Femur (tissue), 1 donor: ENCODE measurements around the gene EBF3.

Source experiments
- DNase-seq: peaks from one replicate; pipeline ENCODE4 v3.0.0-alpha.2; 2017

Gene EBF3

DNA sequence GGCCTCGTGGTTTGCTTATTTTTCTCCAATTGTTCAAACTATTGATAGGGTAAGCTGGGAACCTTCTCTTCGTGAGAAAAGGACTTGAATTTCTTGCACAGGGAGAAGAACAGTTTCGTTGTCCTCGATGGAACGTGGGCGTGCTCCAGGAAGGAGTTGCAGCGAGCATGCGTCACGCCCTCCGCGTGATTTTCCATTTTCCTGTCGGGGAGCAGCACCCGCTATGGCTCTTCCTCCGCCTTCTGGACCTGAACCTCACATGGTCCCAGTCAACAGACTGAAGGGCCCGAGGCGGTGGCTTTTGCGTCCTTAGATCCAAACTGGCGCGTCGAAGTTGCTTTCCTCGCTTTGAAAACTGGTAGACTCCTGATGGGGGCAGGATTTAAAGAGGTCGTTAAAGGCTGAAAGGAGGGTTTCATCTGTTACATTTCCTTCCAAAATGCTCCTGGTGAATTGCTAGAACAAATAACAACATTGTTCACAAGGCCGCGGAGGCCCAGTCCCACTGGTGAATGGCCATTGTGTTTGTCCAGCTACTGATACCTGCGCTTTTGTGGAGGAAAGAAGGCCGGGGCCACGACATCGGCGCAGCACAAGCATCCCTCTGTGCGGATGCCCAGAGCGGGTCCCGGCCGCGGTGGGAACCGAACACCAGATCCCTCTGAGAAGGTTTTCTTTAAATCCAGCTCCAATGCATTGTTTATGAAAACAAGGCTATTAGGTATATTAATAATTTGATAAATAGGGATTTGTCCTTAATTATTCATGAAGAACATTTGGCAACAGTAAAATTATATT, 75.9 kb downstream of the EBF3 start:
- DNase-seq, result no peak

DNA sequence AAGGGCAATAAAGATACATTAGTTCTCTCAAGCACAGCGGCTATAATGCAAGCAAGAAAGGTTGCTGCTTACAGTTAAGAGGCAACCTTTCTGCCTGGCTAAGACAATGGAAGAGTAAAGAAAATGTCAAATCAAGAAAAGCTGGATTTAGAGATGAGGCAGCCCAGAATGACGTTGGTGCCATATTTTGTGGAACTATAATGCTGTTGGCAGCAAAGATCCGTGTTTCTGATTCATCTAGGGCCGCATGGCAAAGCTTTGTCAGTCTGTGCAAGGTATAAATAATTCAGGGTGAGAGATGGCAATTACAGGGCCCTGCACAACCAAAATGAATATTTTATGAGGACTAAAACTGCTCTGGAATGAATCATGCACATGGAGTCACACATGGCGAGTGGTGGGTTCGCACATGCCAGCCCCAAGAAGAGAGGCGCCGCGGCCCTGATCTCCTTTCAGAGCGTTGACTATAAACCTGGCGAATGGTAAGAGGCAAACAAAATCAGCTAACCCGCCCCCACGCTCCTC, 76.6 kb downstream of the EBF3 start:
- no peak for DNase-seq

DNA sequence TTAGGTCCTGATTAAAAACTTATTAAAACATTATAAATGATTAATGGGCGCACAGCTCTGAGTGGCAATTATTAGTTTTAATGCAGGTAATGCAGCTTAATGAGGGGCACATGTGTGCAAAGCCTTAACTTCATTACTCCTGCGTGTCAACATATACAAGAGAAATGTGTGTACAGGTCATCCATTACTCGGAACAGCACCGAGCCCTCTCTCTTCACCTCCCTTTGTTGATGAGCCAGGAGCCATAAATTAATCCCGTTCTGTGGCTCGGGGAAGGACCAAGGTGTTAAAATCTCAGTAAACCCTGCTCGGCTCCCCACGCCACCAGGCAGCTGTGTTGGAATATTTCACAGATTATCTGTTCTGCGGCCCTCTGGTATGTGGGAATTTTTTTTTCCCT, 77.8 kb downstream of the EBF3 start:
- no peak for DNase-seq

DNA sequence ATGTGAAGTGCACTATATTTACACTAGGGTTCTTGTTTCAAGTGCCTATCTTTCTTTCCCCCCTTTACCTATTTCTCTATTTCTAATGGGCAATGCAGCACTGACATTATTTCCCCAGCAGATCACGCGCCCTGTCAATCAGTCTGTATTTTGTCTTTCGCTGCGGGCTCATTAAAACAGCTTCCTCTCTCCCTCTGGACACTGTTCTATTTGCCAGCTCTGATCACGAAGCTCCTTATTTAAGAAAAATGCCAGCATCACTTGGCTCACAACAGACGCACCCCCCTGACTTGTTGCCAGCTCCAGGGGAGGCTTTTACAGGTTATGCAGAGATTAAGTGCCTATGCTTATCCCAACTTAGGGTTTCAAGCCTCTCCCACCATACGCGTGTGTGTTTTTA, 78.5 kb downstream of the EBF3 start:
- DNase-seq, result no peak

DNA sequence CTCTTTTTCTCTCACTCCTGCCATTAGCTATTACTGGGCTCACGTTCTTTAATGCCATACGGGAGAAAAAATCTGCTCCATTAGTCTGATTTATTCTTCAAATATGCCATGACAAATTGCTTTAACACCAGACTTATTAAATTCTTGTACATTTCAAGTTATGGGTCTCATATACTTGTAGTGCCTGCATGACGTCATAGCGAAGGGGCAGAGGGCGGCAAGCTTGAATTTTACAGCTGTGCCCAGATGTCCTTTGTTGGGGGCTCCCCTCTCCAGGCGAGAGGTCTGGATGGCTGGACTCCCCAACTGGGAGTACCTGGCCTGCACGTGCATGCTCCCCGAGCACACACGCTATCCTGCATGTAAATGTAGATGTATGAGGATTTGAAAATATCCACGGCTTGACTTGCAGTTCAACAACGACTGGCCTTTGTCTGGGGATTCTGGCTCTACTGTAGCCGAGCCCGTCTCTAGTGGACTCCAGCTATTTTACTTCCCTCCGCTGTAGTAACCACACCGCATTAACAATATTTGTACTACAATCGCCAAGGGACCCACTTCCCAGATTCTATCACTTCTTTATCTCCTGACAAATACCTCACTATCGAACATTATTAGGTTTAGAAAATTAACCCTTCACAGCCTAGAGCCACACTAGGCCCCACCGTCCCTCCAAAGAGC, 79.5 kb downstream of the EBF3 start:
- no peak for DNase-seq

DNA sequence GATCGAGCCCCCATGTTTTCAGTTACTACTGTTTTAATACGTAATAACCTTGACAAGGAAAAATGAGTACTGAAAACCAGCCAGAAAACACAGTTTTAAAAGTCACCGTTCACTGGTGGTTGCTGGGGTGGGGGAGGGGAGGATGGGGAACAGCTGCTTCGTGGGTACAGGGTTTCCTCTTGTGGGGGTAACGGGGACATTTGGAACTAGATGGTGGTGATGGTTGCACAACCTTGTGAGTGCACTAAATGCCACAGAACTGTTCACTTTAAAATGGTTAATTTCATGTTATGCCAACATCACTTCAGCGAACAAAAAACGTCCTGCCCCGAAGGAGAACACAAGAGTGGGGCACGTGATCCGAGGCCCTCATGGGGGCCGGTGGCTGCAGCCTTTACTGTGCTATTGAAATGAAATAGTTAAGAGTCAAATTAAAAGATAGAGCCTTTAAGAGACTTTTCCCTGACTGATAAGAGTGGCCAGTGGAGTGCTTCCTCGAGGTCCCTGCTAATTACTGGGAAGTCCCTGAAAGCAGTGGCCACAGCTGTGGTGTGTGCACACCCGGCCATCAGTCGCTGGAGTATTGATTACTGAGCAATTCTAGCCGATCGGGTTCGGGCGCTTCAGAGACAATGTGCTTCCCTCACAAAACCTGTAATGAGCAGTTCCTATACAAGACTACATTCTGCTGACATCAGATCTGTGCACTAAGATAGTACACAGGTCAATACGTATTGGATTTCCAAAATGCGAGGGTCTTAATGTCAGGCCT, 80.3 kb downstream of the EBF3 start:
- DNase-seq, result no peak

DNA sequence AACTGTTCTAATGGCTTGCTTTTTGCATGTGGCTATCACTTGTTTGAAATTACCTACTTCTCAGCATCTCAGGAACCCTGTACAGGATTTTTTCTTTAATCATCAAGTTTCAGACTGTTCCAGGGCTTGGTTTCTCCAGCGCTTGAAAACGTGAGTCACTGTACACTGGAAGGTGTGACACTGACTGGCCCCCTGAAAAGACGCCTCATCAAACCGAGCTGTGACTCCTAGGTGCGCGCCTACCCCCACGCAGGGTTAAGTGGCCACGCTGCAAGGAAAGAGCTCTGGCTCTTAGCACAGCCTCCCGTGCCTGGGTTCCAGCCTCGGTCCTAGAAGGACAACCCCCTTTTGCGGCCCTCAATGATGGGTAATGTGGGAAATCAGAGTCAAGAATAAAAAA, 81.0 kb downstream of the EBF3 start:
- no peak for DNase-seq

DNA sequence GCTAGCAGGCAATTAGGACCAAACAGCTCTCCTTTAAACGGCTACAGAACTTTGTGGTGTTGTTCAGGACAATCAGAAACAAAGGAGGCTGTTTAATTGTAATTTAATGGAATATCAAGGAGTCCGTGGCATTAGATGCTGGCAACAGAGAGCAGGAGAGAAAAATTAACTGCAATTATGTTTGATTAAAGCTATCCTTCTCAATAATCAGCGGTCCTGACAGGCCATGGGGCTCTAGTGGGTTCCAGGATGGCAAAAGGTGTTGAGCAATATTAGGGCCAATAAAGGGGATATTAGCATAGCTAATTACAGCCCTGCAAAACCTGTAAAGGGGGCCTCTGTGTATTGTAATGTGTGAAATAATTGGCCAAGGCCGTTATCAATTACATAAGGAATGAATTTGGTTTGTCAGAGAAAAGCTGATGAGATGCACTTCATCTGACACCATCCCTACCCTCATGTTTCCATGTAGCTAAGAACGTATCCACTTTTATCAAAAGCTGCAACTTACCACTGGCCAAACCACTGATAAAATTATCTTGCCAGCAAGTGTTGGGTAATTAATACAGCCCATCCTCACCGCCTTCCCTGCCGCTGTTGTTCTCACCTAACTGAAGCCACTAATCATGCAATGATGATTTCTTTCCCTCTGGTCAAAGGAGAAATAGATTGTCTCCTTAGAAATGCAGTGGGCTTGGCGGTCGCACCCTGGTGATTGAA, 81.6 kb downstream of the EBF3 start:
- DNase-seq, result no peak

DNA sequence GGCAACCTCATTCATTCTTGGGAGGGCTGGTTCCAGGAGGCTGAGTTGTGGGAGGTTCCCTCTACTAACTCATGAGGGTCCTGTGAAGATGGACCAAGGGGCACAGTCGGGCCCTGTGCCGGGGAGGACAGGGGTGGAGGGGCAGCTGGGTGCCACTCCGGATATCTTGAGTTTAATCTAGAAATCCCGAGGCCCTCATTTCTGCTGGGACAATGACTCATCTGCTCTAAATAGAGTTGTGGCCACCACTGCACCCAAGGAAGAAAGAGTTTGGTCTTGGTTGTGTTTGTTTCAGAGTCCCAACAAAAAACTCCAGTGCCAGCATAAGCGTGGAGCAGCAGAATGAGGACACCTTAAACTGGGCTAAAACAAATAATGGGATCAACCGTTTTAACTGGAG, 82.4 kb downstream of the EBF3 start:
- no peak for DNase-seq

DNA sequence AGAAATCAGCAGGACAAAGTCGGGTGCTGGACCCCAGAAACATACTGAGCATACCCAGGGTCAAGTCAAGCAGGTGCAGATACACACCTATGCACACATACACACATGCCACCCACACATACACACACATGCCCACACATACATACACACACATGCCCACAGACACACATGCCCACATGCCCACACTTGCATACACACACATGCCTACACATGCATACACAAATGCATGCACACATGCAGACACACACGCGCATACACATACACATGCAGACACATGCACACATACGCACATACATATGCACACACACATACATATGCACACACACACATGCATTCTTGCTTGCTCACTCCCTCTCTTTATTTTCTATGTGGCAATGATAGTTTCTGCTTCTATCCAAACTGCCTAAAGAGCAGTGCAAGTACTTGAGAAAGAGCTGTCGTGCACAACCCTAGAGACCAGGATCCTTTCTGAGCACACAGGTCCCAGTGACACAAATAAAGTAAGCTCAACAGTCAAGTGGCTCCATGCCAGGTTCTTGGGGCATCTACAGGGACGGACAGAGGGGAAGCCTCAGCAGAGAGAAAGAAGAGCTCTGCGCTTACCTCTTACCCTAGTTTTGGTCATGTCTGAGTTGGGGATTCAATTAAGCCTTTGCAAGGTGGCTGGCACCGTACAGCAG, 83.7 kb downstream of the EBF3 start:
- DNase-seq, result no peak

DNA sequence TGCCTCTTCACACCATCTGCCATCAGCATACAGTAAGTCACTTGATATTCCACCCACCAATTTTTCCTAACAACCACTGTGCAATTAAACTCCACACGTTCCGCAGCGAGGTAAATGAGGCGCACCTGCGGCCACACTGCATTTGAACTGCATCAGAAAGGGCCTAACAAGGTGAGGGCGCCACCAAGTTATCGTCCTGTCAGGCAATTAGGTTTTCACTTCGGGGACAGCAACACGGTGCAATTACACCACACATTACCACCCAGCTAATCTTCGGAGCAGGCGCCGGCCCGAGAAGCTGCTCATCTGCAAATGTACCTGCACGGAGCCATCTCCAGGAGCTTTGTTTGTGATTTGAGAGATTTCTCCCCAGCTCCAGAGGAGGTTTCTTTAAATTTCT, 84.4 kb downstream of the EBF3 start:
- no peak for DNase-seq

DNA sequence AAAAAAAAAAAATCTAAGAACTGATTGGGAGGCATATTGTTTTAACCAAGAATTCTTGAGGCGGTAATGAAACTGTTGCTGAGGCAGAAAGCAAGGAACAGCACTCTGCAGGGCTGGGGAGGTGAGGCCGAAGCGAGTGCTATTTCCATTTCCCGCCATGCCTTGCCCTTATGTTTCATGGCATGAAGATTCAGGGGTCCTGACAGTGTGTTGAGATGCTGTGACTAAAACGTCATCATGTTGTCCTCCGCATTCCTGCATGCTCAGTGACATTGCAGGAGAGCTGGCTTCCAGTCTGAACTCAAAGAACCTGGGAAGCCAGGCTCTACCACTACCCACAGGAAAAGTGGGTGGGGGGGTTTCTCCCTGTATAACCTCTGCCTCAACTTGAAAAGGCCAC, 85.2 kb downstream of the EBF3 start:
- no peak for DNase-seq

DNA sequence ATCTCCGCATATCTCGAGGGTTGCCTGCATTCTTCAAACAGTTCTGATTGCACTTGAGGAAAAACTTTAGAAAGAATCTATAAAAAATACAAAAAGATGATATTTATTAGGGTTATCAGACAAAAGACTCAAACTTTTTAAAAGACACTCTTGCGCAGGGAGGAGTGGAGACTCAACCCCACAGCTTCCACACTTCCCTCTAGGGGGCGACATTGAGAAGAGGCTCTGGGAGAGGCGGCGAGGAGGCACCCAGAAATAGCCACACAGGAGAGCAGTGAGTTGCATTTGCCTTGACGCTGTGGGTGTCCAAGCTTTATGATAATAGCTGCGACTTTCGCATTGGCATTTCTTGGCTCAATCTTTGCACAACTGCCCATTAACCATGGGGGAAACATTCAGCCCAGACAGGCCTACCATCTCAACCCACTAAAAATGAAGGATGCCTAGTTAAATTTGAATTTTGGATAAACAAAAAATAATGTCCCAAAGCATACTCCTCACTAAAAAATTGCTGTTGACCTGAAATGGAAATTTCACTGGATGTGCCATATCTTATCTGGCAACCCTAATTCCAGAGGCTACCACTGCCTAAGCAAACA, 86.2 kb downstream of the EBF3 start:
- no peak for DNase-seq

DNA sequence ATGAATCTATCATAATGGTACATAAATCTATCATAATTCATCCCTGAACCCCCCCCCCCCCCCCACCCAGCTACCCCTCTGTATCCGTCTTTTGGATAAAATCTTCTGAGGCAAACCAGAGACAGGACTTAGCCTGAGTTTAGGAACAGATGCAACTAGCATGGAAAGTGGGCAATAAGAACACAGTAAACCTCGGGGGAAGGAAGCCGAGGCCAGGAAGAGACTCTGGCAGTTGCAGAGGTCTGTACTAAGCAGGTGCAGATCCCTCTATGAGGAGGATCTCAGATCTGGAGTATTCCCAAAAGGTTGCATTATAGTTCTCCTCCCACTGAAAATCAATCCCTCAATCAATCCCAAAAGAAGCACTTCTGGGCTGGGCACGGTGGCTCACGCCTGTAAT, 87.2 kb downstream of the EBF3 start:
- DNase-seq, result no peak

DNA sequence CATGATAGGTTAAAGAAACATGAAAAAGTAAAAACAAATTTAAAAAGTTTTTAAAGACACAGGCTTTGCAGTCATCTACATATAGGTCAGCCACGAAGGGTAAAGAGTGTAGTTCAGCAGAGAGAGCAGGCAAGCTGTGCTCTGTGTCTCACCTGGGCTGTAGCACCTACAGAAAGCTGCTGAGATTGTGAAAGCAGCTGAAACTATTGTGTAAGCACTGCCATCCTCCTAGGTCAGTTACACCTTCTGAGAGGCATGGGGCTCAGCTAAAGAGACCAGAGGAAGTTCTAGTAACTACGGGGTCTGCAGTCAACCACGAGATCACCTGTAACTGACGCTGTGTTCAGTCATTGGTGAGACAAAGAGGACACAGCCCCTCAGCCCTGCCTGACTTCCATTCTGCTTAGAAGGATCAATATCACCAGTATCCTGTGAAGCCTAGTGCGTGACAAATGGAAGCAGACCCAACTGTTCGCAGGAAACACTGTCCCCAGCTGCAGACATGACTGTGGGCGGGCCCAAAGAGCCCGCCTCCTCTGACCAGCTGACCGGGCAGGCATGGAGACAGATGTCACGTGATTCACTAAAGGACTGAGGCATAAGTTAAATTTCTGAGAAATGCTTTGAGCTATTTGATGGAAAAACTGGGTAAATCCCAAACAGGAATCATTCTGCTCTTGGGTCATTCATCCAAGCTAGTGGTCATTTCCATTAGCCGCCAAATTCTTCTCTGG, 87.9 kb downstream of the EBF3 start:
- DNase-seq, result no peak

DNA sequence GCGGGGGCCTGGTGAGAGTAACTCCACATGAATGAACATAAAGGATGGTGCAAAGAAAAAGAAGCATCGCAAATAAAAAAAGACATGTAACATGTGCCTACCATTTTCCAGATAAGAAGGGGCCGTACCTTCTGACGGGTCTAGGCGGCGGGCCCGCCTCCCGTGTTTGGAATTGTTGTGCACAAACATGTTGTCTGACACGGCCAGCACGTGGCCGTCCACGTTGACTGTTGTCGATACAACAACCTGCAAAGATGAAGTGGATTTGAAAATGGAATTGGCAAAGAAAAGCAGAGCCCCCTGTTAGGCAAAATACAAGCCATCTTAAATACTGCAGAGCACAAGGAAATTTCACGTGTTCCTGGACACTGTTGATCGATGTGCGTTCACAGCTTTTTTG, 90.7 kb downstream of the EBF3 start:
- no peak for DNase-seq

DNA sequence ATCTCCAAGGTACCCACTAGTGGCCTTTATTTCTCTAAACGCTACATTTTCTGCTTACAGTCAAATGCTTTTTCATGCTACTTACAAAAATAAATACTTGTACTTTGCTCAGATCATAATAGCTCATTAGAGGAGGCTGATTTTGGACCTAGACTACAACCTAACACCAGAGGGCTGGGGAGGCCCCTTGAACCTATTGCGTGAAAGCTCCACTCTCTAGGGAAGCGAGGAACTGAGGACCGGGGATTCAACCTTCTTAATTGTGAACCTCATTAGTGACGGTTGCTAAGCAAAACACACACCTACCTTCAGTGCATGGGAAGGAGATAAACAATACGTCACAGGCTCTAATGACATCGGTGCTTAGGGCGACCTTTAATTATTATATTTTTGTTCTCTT, 92.1 kb downstream of the EBF3 start:
- DNase-seq, result no peak

DNA sequence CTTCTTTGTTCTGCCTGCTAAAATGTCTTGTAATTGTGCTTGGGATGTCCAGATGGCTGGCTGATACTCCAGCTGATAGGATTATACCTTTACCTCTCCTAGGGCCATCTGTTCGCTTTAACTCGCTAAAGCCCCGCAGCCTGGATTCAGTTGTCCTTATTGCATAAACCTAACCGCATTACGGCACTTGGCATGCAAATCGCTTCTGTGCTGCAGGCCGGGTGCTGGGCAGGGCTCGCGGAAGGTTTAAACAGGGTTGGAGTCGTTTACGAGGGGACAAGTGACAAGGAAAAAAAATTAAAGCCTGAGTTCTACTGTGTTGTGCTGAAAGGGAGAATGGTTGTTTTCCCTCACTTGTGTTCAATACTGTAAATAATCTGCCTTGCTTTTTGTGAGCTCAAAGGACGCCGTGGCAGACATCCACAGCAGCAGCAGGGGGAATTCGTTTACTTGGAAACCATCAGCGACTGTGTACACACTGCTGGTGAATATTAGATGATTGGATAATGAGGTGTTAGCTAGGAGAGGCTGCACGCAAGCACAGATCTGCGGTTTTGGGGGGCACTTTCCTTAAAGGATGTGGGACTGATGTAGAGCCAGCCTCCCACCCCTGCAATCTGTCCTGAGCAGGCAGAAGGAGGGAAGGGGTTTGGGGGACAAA, 93.0 kb downstream of the EBF3 start:
- DNase-seq, result peak; percentile 69

DNA sequence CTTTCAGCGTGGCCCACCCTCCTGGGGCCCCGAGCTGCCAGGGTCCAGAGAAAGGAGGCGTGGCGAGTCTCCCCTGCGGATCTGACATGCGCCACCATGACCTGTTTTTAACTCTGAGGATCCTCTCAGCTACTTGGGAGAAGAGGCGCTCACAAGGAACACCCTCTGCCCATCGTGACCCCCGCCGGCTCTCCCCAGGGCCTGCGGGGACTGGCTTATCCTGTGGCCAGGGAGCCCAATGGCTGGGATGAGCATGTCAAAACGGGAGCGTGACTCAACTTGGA, 93.7 kb downstream of the EBF3 start:
- DNase-seq, result no peak

DNA sequence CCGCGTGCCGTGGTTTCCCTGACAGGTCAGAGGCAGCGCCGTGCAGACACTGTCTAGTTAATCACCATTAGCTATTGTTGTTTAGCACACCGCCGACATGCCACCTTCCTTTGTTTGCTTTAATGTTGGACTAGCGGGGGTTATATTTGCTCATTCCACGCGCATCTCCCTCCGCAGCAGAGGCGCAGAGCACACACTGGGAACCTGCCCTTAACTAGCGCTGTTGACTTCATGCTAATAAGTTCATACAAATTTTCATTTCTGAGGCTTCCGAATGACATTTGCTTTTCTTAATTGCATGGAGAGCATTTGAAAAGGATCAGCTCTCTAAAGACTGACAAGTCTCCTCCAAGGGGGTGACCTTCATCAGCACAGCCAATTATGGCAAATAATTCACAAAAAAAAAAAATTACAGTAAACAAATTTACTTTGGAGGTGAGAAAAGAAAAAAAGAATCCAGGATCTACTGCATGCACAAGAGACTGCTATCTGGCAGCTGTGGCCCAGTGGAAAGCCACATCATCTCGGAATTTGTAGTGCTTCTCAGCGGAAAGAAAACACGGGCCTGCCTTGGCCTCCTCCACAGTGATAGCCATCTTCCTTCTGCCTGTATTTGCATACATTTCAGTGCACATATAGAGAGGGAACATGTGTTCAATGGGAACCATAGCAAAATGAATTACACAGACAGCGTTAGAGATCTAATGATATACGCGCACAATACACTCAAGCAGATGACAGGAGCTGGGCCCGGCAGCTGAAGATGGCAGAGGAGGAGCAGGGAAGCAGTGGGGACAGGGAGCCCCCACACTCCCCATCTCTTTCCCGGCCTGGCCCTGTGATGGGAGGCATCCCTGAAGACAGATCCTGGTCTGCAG, 94.2 kb downstream of the EBF3 start:
- no peak for DNase-seq
